Ureter (tissue), 1 donor: ENCODE measurements around the gene ZNF148. TPM values are rescaled to one million over a fixed set of nuclear protein-coding genes. Genes with fewer than 3 reads are reported as not detected.

ENCODE experiments used
- DNase-seq: peaks from one replicate; pipeline ENCODE4 v3.0.0-alpha.2; 2020; ENCODE audit warnings: low spot score
- total RNA-seq: library from RNA; stranded (reverse); gene quantifications from one replicate; pipeline ENCODE4 v1.2.4, GENCODE V29; 2023
- donor health status: DM: yes; HTN: yes; CAD: no.

Gene ZNF148
- total RNA-seq, 1 donor from 2014 or later: 50.2 TPM

- DNase-seq: no peak
Observed at GRCh38 chr3:125332504-125332903, 42.6 kb downstream of the ZNF148 start.

- no peak for DNase-seq
Observed at GRCh38 chr3:125331243-125331642, 43.9 kb downstream of the ZNF148 start.

- DNase-seq: no peak
Observed at GRCh38 chr3:125326957-125327356, 48.2 kb downstream of the ZNF148 start.

GRCh38 chr3:125325746-125326145 lies 49.4 kb downstream of the ZNF148 start:
- DNase-seq: no peak

- DNase-seq: no peak
Observed at GRCh38 chr3:125324341-125324740, 50.8 kb downstream of the ZNF148 start.

GRCh38 chr3:125322917-125323316 lies 52.2 kb downstream of the ZNF148 start:
- DNase-seq: no peak

- DNase-seq: no peak
Observed at GRCh38 chr3:125322166-125322565, 53.0 kb downstream of the ZNF148 start.

GRCh38 chr3:125319765-125320164 lies 55.4 kb downstream of the ZNF148 start:
- no peak for DNase-seq

GRCh38 chr3:125318871-125319270 lies 56.3 kb downstream of the ZNF148 start:
- no peak for DNase-seq

- no peak for DNase-seq
Observed at GRCh38 chr3:125318167-125318865, 56.8 kb downstream of the ZNF148 start.

- DNase-seq: no peak
Observed at GRCh38 chr3:125317761-125318160, 57.4 kb downstream of the ZNF148 start.

- no peak for DNase-seq
Observed at GRCh38 chr3:125316949-125317348, 58.2 kb downstream of the ZNF148 start.

GRCh38 chr3:125316246-125316645 lies 58.9 kb downstream of the ZNF148 start:
- no peak for DNase-seq

GRCh38 chr3:125313060-125313635 lies 62.0 kb downstream of the ZNF148 start:
- no peak for DNase-seq

GRCh38 chr3:125310623-125311081 lies 64.5 kb downstream of the ZNF148 start:
- no peak for DNase-seq

- no peak for DNase-seq
Observed at GRCh38 chr3:125309476-125309875, 65.6 kb downstream of the ZNF148 start.

- no peak for DNase-seq
Observed at GRCh38 chr3:125306620-125307019, 68.5 kb downstream of the ZNF148 start.

GRCh38 chr3:125302932-125303331 lies 72.2 kb downstream of the ZNF148 start:
- no peak for DNase-seq

- DNase-seq: no peak
Observed at GRCh38 chr3:125300416-125300815, 74.7 kb downstream of the ZNF148 start.

GRCh38 chr3:125294411-125294810 lies 80.7 kb downstream of the ZNF148 start:
- DNase-seq: no peak

- DNase-seq: no peak
Observed at GRCh38 chr3:125292015-125292414, 83.1 kb downstream of the ZNF148 start.

- DNase-seq: no peak
Observed at GRCh38 chr3:125289429-125289981, 85.6 kb downstream of the ZNF148 start.

- DNase-seq: no peak
Observed at GRCh38 chr3:125287248-125287647, 87.9 kb downstream of the ZNF148 start.
